ENCODE measurements around the gene SORCS2.

Gene SORCS2

GRCh38 chr4:7712021-7712671 is 519.8 kb downstream of the SORCS2 start:
- no peak for DNase-seq (ENCODE audit: low read depth)

GRCh38 chr4:7713757-7714156 is 521.4 kb downstream of the SORCS2 start:
- DNase-seq (ENCODE audit: low read depth) = no peak

GRCh38 chr4:7714176-7714575 is 521.8 kb downstream of the SORCS2 start:
- DNase-seq (ENCODE audit: low read depth) = no peak

- DNase-seq (ENCODE audit: low read depth) = no peak
These were observed 522.4 kb downstream of the SORCS2 start for GRCh38 chr4:7714738-7715137.

GRCh38 chr4:7715271-7716009 is 523.1 kb downstream of the SORCS2 start:
- DNase-seq (ENCODE audit: low read depth) = no peak

GRCh38 chr4:7716010-7716721 is 523.8 kb downstream of the SORCS2 start:
- no peak for DNase-seq (ENCODE audit: low read depth)

- DNase-seq (ENCODE audit: low read depth) = no peak
These were observed 524.8 kb downstream of the SORCS2 start for GRCh38 chr4:7717161-7717560.

GRCh38 chr4:7717946-7718490 is 525.7 kb downstream of the SORCS2 start:
- no peak for DNase-seq (ENCODE audit: low read depth)

- peak; percentile 29 for DNase-seq (ENCODE audit: low read depth)
These were observed 527.2 kb downstream of the SORCS2 start for GRCh38 chr4:7719354-7720174.

GRCh38 chr4:7721984-7722551 is 529.7 kb downstream of the SORCS2 start:
- peak; percentile 31 for DNase-seq (ENCODE audit: low read depth)

- peak; percentile 7 for DNase-seq (ENCODE audit: low read depth)
These were observed 530.5 kb downstream of the SORCS2 start for GRCh38 chr4:7722766-7723387.

GRCh38 chr4:7723625-7724024 is 531.3 kb downstream of the SORCS2 start:
- DNase-seq (ENCODE audit: low read depth) = no peak

- no peak for DNase-seq (ENCODE audit: low read depth)
These were observed 533.6 kb downstream of the SORCS2 start for GRCh38 chr4:7725951-7726350.

- DNase-seq (ENCODE audit: low read depth) = no peak
These were observed 534.5 kb downstream of the SORCS2 start for GRCh38 chr4:7726665-7727413.

GRCh38 chr4:7727749-7728148 is 535.4 kb downstream of the SORCS2 start:
- no peak for DNase-seq (ENCODE audit: low read depth)

- no peak for DNase-seq (ENCODE audit: low read depth)
These were observed 539.1 kb downstream of the SORCS2 start for GRCh38 chr4:7731437-7731836.

- DNase-seq (ENCODE audit: low read depth) = no peak
These were observed 539.9 kb downstream of the SORCS2 start for GRCh38 chr4:7732263-7732662.

GRCh38 chr4:7733201-7733600 is 540.9 kb downstream of the SORCS2 start:
- no peak for DNase-seq (ENCODE audit: low read depth)

- DNase-seq (ENCODE audit: low read depth) = no peak
These were observed 541.7 kb downstream of the SORCS2 start for GRCh38 chr4:7733801-7734650.
